HG02840 (cell line): ENCODE data around the gene TRIM16.
"Not testable (repeated sequence)": the region's sequence is repeated elsewhere in the genome, so short reads cannot be mapped to it uniquely, and the experiment has no call there.

Experiments
- ATAC-seq: cut with Tn5 transposase; IDR thresholded peaks from one replicate; pipeline ENCODE4 v1.9.1; 2021; ENCODE audit warnings: mild to moderate bottlenecking, moderate library complexity, moderate number of reproducible peaks; ENCODE audit not compliant: unreplicated experiment, low FRiP score

The TRIM16 gene

DNA sequence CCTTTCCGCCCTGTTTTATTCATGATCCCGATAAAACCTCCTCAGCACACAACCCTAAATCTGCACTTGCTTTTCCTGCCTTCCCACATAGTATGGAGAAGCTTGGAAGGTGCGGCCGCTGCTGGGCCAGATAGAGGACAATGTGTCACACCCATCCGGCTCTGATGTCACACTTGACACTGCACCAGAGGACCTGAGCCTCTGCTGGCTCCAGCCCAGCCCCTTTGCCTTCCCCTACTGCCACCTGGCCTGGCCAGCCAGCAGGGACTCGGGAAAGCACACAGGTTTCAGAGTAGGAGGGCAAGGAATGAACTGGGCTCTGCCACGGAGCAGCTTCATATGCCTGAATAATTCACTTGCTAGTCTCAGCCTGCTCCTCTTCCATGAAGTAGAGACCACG, 62.0 kb downstream of the TRIM16 start:
- ATAC-seq = not testable (repeated sequence)

DNA sequence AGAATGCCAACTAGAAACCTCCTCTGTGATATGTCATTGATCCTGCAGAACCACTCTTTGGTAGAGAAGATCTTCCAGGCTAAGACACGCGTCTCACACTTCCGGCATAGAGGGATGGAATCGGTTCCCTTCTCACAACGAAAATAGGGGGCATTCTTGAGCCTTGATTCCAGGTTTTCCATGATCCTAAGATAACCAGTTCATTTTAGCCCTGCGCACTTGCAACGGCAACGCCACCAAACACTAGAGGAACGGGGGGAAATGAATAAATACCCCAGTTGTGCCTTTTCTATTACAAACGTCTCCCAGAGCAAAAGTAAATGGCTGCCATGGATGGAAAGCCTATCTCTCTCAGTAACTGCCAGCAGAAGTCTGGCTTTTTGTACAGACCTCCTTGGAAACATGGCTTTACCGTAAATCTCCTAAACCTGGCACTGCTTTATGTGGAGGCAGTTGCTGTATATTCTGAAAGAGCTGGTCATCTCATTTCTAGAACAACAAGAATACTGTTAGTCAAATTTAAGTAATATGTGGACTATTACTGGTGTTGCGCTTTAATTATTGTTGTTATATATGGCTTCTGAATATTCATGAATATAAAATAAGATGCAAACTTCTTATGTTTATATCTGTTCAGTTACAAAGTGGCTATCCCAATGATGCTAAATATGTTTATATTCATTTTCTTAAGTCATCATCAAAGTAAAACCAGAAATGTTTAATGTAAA, 64.6 kb downstream of the TRIM16 start, which contains the start of gene FBXW10B:
Gene FBXW10B (minus strand): TSS at position 374 of the 728 bp plus-strand sequence. CDS start 192 bp downstream, at position 182.
- ATAC-seq = not testable (repeated sequence)

DNA sequence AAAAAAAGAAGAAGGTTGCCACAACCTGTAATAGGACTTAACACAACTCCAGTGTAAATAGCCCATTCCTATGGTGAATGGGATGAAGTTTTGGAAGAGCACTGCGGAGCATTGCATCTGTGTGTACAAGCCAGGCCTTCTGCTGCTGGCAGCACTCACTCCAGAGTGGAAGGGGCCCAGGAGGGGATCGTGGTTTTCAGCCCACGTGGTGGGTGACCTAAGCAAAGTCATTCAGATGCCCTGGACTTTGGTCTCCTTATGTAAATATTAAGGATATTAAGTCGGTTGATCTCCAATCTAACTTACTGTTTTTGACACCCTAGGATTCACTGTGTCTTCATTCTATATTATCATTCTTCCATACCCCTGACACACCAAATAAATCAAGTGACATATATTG, 67.3 kb downstream of the TRIM16 start:
- not testable (repeated sequence) for ATAC-seq

DNA sequence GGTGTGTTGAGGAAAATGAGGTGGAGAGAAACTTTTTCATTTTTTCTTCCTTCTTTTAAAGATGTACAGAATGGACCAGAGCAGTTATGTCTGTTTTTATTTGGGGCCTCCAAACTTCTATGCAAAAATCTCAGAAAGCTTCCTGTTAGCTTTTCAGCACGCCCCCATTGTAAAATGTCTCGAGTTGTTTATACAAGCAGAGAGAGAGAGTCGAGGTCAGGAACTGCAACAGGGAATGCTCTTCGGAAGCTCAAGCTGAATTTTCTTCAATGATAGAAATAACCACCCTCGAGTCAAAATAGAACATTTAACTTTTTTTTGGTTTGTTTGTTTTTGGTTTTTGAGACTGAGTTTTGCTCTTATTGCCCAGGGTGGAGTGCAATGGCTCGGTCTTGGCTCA, 68.3 kb downstream of the TRIM16 start:
- not testable (repeated sequence) for ATAC-seq

DNA sequence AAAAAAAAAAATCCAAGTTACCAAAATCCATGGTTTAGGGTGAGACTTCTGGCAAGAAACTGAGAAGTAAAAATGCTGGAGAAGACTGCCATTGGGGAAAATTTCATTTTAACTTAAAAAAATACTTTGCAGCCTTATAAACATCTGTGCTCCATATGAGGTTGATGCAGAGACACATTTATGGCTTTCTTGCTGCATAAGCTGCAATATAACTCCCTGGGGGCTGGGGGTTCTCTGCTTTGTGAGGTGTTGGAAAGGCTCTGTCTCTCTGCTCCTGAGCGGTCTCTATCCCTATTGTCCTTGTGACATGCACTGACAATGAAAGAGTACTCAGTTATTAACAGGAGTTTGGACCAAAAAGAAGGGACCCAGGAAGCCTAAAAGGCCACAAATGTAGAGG, 71.0 kb downstream of the TRIM16 start:
- not testable (repeated sequence) for ATAC-seq

DNA sequence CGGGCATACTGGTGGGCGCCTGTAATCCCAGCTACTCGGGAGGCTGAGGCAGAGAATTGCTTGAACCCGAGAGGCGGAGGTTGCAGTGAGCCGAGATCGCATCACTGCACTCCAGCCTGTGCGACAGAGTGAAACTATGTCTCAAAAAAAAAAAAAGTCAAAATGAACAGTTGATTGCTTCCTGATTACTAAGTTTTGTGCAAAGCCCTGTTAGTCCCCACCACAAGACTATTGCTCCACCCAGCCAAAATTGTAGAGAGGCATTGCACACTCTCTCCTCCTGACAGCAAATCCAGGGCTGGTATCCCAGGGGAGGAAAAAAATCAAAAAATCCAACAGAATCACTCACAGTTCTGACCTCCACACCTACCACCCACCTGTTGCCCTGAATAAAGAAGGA, 91.2 kb downstream of the TRIM16 start:
- ATAC-seq = not testable (repeated sequence)

DNA sequence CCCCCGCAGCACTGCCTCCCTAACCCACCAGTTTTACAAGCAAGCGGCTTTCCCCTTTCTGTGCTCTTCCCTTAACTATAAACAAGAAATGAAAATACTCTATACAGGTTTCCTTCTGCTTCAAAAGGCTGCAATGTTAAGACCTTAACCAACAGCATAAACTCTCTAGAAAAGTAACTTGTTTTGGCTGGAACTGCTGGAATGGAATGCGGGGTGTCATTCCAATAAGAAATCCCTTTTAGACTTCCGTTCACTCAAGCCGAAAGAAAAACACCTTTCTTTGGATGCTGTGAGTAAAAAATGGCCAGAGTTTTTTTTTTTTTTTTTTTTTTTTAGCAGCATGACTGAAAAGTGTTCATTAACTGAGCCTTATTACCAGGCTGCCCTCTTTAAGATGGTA, 92.1 kb downstream of the TRIM16 start:
- ATAC-seq = not testable (repeated sequence)

DNA sequence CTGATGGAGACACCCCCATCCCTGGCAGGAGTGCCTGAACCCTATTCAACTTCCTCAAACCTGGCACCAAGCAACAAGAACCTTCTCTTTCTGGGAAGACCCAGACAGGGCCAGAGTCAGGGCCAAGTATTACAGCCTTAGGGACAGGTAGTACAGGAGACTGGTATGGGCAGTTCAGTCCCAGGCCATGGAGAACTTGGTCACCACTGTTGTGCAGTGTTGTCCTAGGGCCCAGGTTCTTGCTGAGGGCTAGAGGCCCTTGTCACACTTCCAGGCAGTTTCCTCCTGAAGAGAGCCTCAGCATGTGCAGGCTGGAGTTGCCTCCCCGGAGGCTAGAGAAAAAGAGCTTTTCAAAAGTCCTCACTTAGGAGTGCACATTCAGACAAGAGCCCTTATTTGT, 93.3 kb downstream of the TRIM16 start:
- ATAC-seq = not testable (repeated sequence)

DNA sequence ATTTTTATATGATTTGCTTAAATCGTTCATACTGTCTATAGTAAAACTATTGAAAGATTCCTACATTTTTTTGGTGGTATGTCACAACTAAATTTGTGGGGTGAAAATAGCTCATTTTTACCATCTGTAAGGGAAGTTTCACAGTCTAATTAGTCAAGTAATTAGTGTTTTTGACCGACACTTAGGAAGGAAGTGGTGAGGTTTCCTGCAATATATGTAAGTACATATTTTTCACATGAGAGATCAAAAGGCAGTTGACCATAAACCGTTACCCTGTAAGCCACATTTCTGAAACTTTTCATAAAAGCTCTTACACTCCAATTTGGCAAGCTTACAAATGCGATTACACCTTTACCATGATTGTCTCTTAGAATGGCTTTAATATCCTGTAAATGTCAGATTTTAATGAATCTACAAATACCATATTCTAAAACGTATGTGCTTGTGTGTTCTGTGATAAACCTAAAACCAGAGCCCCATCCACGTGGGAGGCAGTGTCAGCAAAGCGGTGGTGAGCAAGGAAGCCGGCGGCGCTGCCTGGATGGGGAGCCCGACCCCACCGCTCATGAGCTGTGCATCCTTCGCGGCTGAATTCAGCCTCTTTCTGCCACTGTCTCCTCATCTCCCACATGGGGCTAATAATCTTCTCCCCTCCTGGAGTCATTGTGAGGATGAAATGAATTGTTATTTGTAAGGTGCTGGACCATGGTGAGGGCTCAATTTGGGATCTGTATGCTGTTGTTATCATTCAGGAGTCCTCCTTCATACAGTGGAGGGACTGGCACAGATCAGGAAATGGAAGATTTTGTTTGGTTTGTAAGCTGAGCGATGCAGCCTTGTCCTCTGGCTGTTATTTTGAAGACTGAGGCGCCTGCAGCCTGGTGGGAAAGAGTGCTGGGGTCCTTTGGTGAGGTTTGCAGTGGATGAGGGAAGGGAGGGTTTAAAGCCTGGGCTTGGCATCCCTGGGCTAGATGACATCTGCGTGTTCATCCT, 94.3 kb downstream of the TRIM16 start:
- not testable (repeated sequence) for ATAC-seq

DNA sequence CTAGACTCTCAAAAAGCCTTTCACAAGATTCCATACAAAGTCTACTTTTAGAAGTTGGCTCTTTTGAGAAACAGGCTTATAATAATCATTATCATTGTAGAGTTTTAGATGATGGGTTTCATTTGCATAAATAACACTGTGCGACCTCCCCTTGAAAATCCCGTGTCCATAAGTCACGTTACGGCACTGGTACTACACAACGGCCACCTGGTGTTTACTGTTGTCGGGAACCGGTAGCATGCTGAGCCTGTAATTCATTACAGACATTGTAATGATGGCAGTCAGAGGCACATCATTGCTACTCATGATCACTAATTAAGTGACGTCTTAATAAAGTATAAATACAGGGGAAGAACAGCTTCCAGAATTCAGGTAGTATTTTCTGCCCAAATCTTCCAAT, 96.1 kb downstream of the TRIM16 start:
- ATAC-seq = not testable (repeated sequence)

DNA sequence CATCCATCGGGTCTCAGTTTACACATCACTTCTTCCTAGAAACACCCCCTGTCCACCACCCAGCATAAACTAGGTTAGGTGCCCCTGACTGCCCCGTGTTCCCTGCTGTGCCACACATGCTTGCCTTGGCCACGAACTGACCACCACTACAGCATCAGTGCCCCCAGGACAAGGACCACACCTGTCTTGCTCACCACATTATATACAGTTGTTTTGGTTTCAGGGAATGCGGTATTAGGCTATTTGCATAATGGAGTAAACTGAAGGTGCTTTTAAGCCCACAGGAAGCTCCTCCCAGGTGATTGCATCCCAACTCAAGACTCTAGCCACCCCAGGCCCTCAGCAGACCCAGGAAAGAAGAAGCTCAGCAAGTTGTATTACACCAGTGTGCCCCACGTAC, 100.8 kb downstream of the TRIM16 start:
- ATAC-seq = not testable (repeated sequence)

DNA sequence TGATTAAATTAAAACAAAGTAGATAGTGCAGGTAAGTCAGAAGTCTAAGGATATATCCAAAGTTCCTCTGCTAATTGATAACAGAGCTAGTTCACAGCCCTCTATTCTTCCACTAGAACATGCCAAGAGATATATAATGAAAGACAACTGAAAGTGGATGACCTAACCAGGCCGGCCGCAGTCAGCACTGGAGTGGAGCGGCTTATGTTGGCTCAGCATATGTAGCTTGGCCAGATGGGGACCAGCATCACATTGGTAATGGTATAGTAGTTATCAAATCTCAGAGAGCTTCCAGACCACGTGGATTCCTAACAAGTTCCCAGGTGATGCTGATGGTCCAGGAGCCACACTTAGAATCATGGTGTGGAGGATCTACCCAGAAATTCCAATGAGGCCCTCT, 102.6 kb downstream of the TRIM16 start:
- not testable (repeated sequence) for ATAC-seq
